Measurements from ENCODE around the gene SLC1A2.

The SLC1A2 gene

DNA sequence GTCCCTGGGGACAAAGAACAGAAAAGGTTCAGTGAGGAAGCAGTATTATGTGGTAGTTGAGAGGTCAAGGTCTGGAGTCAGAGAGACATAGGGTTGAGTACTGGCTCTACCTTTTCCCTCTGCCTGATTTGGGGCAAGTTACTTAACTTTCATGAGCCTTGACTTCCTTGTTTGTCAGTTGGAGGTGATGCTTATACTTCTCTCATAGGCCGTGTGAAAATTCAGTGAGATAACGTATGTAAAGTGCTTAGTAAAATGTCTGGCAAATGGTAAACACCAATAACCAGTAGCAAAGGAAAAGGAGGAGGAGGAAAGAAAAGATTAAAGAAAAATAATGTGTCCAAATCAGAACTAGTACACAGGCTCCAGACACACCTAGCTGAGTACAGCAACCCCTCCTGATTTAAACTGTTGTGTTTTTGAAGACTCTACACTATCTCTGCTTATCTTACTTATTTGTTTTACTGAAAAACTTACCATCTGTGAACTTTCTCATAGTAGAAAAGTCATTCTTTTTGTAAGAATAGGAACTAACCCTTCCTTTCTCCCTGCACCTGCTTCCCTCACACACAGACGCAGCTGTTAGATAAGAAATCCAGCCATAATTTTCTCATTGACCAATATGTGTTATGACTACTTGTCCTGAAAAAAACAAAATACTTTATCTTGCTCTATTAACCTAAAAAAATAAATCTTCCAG is 153.5 kb downstream of the SLC1A2 start:
- no peak for ATAC-seq
- TF ChIP-seq PPARA (CRISPR knock-in tag; IDR thresholded peaks at IDR 0.05; ENCODE audit: borderline replicate concordance) (no peak), TCF4 (CRISPR knock-in tag; IDR thresholded peaks at IDR 0.05; ENCODE audit: borderline replicate concordance) (no peak), CSDC2 (CRISPR knock-in tag; IDR thresholded peaks at IDR 0.05) (no peak), ZNF70 (CRISPR knock-in tag; IDR thresholded peaks at IDR 0.05) (no peak), SNAI2 (CRISPR knock-in tag; IDR thresholded peaks at IDR 0.05) (no peak), BACH2 (CRISPR knock-in tag; IDR thresholded peaks at IDR 0.05; ENCODE audit: borderline replicate concordance) (no peak), ZC3H10 (CRISPR knock-in tag; IDR thresholded peaks at IDR 0.05) (no peak), ZFP3 (CRISPR knock-in tag; IDR thresholded peaks at IDR 0.05) (no peak), ZNF565 (CRISPR knock-in tag; conservative IDR thresholded peaks at IDR 0.05; ENCODE audit: low read depth) (no peak), TOX (CRISPR knock-in tag; IDR thresholded peaks at IDR 0.05; ENCODE audit: borderline replicate concordance) (no peak), ARNTL (CRISPR knock-in tag; IDR thresholded peaks at IDR 0.05; ENCODE audit: borderline replicate concordance, low read depth) (no peak), CREB5 (CRISPR knock-in tag; IDR thresholded peaks at IDR 0.05; ENCODE audit: low read depth) (no peak), ZFP30 (CRISPR knock-in tag; IDR thresholded peaks at IDR 0.05) (no peak), TSHZ2 (CRISPR knock-in tag; IDR thresholded peaks at IDR 0.05) (no peak)
- TF ChIP-seq, protein P1, sequence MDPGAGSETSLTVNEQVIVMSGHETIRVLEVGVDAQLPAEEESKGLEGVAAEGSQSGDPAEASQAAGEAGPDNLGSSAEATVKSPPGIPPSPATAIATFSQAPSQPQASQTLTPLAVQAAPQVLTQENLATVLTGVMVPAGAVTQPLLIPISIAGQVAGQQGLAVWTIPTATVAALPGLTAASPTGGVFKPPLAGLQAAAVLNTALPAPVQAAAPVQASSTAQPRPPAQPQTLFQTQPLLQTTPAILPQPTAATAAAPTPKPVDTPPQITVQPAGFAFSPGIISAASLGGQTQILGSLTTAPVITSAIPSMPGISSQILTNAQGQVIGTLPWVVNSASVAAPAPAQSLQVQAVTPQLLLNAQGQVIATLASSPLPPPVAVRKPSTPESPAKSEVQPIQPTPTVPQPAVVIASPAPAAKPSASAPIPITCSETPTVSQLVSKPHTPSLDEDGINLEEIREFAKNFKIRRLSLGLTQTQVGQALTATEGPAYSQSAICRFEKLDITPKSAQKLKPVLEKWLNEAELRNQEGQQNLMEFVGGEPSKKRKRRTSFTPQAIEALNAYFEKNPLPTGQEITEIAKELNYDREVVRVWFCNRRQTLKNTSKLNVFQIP (CRISPR knock-in tag; IDR thresholded peaks at IDR 0.05; ENCODE audit: borderline replicate concordance, low read depth) = no peak
- TF ChIP-seq, protein P2, sequence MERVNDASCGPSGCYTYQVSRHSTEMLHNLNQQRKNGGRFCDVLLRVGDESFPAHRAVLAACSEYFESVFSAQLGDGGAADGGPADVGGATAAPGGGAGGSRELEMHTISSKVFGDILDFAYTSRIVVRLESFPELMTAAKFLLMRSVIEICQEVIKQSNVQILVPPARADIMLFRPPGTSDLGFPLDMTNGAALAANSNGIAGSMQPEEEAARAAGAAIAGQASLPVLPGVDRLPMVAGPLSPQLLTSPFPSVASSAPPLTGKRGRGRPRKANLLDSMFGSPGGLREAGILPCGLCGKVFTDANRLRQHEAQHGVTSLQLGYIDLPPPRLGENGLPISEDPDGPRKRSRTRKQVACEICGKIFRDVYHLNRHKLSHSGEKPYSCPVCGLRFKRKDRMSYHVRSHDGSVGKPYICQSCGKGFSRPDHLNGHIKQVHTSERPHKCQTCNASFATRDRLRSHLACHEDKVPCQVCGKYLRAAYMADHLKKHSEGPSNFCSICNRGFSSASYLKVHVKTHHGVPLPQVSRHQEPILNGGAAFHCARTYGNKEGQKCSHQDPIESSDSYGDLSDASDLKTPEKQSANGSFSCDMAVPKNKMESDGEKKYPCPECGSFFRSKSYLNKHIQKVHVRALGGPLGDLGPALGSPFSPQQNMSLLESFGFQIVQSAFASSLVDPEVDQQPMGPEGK (CRISPR knock-in tag; IDR thresholded peaks at IDR 0.05; ENCODE audit: borderline replicate concordance) = no peak

DNA sequence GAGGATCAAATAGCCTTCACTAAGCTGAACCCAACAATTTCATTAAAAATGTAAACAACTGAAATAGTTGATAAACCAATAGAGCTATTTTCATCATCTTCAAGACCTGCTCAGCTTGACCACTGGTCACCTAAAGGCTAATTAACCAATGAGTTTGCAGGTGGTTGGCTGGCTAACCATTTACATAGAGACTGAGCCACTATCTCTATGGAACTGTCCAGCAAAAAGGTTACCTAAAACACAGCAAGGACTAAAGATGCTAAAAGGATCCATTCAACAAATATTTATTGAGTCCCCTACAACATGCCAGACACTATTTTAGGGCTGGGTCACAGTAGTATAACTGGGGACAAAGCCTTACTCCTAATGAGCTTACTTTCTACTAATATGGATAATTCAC is 156.6 kb downstream of the SLC1A2 start:
- TF ChIP-seq CREB5 (CRISPR knock-in tag; IDR thresholded peaks at IDR 0.05; ENCODE audit: low read depth) (no peak), ZFP3 (CRISPR knock-in tag; IDR thresholded peaks at IDR 0.05) (no peak), ARNTL (CRISPR knock-in tag; IDR thresholded peaks at IDR 0.05; ENCODE audit: borderline replicate concordance, low read depth) (no peak), ISL1 (CRISPR knock-in tag; IDR thresholded peaks at IDR 0.05) (no peak), ZNF8 (CRISPR knock-in tag; IDR thresholded peaks at IDR 0.05) (no peak), RARB (CRISPR knock-in tag; IDR thresholded peaks at IDR 0.05) (no peak), SNAI2 (CRISPR knock-in tag; IDR thresholded peaks at IDR 0.05) (no peak), CSDC2 (CRISPR knock-in tag; IDR thresholded peaks at IDR 0.05) (no peak)
- TF ChIP-seq, protein P2 (CRISPR knock-in tag; IDR thresholded peaks at IDR 0.05; ENCODE audit: borderline replicate concordance) = no peak
- TF ChIP-seq, protein P1 (CRISPR knock-in tag; IDR thresholded peaks at IDR 0.05; ENCODE audit: borderline replicate concordance, low read depth) = no peak
- TF ChIP-seq, protein P3, sequence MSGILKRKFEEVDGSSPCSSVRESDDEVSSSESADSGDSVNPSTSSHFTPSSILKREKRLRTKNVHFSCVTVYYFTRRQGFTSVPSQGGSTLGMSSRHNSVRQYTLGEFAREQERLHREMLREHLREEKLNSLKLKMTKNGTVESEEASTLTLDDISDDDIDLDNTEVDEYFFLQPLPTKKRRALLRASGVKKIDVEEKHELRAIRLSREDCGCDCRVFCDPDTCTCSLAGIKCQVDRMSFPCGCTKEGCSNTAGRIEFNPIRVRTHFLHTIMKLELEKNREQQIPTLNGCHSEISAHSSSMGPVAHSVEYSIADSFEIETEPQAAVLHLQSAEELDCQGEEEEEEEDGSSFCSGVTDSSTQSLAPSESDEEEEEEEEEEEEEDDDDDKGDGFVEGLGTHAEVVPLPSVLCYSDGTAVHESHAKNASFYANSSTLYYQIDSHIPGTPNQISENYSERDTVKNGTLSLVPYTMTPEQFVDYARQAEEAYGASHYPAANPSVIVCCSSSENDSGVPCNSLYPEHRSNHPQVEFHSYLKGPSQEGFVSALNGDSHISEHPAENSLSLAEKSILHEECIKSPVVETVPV (CRISPR knock-in tag; IDR thresholded peaks at IDR 0.05) = no peak
- no peak for ATAC-seq

Data from SK-N-SH treated with all-trans-retinoic acid at 6 μM for 48 hours (cell line).